Measurements from ENCODE around the gene ZNF366.

DNA sequence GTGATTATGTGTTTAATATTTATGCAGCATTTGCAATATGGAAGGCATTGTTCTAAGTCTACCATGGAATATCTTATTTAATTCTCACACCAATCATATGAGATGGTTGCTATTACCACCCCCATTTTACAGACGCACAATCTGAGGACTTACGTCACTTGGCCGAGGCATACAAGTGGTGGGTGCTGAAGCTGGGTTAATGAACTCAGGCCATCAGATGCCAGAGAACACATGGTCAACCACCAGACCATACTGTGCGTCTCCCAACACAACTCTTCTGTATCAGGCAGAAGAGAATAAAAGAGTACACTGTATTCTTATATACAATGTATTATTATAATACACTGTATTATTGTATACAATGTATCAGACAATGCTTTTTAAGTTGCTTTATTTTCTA lies 59.5 kb downstream of the ZNF366 start:
- TF ChIP-seq SRSF9 (IDR thresholded peaks at IDR 0.05; ENCODE audit: borderline replicate concordance, insufficient read depth, low read depth, low read length, poor library complexity, severe bottlenecking) (no peak), ZNF17 (CRISPR knock-in tag; IDR thresholded peaks at IDR 0.05) (no peak), ARHGAP35 (CRISPR knock-in tag; IDR thresholded peaks at IDR 0.05; ENCODE audit: borderline replicate concordance) (no peak), POLR2AphosphoS5 (IDR thresholded peaks at IDR 0.05; ENCODE audit: low read depth, low read length) (no peak), JUNB (CRISPR knock-in tag; IDR thresholded peaks at IDR 0.05; ENCODE audit: borderline replicate concordance) (no peak), RBM39 (IDR thresholded peaks at IDR 0.05; ENCODE audit: low read depth, low read length, poor library complexity, severe bottlenecking) (no peak), SRY (CRISPR knock-in tag; IDR thresholded peaks at IDR 0.05) (no peak)
- TF ChIP-seq, protein P1, sequence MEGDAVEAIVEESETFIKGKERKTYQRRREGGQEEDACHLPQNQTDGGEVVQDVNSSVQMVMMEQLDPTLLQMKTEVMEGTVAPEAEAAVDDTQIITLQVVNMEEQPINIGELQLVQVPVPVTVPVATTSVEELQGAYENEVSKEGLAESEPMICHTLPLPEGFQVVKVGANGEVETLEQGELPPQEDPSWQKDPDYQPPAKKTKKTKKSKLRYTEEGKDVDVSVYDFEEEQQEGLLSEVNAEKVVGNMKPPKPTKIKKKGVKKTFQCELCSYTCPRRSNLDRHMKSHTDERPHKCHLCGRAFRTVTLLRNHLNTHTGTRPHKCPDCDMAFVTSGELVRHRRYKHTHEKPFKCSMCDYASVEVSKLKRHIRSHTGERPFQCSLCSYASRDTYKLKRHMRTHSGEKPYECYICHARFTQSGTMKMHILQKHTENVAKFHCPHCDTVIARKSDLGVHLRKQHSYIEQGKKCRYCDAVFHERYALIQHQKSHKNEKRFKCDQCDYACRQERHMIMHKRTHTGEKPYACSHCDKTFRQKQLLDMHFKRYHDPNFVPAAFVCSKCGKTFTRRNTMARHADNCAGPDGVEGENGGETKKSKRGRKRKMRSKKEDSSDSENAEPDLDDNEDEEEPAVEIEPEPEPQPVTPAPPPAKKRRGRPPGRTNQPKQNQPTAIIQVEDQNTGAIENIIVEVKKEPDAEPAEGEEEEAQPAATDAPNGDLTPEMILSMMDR (CRISPR knock-in tag; IDR thresholded peaks at IDR 0.05), result no peak

All from HepG2 (cell line).